Islet of Langerhans (tissue), 1 donor: ENCODE results near the gene MPP3.

ENCODE experiments used
- FAIRE-seq: peaks from one replicate; lab custom pipeline; 2011; peaks lifted over from hg19 to GRCh38; lab: Jason Lieb, UNC

Gene MPP3

DNA sequence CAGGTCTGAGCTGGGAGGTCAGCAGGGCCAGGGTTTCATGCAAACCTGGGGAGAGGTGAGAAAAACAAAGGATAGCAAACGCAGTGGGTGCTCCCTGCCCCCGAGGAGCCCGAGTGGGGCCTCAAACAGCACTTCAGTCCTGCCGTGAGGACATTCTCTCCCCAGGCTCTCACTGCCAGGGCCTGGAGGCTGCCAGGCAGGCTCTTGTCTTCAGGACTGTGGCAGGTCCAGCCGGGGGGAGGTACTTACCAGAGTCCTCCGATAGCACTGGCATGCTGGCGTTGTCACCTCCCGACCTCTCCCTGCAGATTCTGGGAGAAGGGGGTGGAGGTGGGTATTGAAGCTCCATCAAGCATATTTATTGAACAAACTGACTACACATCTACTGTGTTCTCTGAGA, 1.3 kb downstream of the MPP3 start:
- FAIRE-seq: no peak

DNA sequence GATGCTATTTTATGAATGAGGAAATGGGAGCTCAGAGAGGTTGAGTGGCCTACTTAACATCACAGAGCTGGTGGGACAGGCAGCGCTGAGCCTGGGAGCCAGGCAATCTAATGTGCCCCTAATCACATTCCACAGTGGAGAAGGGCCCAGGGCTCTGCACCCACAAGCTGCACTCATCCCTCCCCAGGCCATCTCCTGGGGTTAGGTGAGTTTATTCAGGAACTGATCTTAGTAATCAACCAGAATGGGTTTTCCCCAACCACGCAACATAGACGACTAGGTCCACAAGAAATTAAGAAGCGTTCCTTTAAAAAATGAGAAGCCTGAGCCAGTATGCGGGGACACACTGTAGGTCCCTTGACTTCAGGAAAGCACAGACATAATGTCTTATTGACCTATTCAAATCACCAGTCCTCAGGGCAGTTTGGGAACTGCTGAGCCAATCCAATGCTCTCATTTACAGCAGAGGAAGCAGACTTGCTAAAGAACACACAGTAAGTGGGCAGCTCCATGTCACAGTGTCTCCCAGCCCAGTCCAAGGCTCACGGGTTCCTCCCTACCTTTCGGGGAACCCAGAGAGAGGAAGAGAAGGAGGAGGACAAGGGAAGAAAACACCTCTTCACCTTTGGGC, 2.3 kb downstream of the MPP3 start:
- FAIRE-seq: no peak

DNA sequence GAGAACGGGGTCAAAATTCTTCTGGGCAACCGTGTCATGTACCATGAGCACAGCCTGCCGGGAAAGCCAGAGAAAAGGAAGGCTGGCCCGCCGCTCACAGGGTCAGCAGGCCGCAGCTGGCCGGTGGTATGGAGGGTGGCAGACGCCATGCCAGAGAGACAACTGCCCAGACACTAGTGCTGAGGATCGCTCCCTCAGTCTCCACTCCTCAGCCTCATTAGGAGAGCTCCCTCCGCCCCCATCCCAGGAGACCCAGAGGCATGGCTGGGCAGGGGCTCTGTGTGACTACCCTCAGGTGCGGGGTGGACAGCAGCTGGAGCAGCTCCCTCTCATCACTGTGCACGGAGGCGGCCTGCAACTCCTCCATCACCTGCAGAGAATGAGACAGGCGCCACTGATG, 3.2 kb downstream of the MPP3 start:
- no peak for FAIRE-seq

DNA sequence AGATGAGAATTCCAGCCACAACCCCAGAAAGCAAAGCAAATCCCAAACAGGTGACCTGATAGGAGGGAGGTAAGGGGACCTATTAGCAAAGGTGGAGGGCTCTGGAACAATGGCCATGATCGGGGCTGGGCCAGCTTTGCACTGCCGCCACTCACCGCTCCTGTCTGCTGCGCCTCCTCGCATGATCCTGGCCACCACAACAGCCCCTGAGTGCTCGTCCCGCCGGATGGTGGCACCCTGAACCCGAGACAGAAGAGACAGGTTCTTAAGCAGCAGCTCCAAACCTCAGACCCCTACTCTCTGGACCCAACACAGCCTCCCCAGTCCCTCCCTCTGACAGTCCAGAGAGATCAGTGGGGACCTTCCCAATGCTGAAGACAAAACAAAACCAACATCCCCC, 5.3 kb downstream of the MPP3 start:
- FAIRE-seq: no peak

DNA sequence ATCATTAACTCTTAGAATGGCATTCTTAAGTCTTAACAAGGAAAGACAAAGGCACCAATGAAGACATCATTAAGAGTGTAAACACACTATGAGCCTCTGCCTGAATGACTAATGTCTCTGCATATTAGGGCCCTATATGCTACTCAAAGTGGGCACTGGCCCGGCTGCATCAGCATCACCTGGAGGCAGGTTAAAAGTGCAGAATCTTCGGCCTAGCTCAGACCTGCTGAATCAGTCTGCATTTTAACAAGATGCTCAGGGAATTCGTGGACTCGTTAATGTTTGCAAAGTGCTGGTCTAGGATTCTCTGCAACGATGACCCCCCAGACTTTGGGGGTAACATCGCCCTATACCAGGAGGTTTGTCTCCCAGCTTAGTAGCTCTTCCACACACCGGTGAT, 6.7 kb downstream of the MPP3 start:
- no peak for FAIRE-seq

DNA sequence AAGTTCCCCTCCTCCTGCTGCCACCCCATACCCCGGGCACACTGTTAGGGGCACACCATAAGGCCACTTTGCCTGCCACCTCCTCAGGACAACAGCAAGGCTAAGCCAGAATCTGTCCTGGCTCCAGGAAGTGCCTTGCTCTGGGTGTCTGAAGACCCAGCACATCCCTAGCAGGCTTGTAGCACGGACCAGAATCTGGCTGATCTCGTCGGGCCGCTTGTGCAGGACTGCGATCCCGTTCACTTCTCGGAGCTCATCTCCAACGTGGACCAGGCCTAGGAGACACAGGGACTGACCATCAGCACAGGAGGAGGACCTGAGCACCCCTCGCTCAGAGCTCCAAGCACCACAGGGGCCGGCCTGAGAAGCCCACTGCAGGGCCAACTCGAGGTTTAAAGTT, 7.4 kb downstream of the MPP3 start:
- FAIRE-seq: no peak

DNA sequence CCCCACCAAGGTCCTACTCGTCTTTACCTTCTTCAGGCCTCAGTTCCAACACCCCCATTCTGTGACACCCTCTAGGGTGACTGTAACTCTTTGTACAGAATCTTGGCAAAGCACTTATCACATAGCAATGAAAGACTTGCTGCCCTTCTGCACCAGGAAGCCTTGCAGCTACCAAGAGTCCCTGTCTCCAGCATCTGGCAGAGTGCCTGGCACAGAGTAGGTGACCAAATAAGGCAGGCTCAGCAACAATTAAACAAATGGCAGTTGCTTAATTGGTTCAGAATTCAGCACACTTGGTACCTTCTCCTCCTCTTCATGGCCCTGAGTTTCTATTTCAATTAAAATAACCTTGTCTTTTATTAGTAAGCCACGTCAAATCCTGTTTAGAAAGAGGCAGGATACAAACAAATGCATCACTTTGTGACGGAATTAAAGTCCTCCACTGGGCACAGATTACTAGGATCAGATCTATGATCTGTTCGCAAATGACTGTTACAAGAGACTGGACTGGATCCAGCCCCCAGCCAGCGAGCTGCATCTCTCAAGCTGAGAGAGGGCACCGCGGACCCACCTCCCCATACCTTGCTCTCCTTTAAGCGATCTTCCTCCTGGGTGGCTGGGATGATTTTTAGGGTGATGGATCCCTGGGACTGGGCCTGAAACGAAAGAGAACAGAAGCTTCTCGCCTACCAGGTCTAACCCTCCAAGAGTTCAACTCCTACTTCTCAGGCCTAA, 9.4 kb downstream of the MPP3 start:
- FAIRE-seq: no peak

DNA sequence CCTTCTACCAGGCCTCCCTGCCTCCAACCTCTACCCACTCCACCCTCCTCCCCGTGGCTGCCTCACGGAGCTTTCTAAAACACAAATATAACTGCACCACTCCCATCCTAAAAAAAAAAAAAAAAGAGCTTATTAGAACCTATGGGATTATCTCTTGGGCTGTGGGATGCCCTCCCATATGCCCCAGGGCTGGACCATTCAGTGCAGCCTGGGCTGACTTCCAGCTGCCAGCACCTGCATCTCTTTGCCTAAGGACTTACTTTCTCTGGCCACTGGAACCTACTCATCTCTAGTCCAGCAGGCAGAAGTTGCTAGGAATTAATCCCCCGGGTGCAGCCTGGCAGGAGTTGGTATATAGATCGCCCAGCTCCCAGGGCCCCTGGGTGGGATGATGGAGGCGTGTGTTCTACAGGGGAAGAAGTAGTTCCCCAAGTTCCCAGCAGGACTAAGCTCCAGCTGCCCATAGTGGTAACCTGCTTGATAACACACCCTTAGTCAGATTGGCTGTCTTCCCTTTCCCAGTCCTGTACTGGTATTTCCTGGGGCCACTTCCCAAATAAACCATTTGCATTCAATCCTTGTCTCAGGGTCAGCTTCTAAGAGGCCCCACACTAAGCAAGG, 10.3 kb downstream of the MPP3 start:
- FAIRE-seq: no peak

DNA sequence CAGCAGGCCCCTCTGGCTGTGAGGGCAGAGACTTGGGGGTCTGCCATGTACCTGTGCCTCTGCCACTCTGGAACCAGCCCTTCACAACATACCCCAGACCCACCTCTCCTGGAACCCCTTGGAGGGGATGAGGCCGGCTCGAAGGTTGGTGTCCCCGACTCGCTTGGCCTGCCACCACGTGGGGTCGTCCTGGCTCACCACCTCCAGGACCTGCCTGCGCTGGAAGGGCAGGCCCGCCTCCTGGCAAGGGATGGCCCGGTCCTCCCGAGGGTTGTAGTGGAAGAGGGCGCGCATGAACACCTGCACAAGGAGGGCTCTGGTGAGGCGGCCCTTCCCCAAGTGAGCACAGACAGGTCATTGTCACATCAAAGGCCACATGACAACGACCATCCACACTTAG, 12.2 kb downstream of the MPP3 start:
- no peak for FAIRE-seq

DNA sequence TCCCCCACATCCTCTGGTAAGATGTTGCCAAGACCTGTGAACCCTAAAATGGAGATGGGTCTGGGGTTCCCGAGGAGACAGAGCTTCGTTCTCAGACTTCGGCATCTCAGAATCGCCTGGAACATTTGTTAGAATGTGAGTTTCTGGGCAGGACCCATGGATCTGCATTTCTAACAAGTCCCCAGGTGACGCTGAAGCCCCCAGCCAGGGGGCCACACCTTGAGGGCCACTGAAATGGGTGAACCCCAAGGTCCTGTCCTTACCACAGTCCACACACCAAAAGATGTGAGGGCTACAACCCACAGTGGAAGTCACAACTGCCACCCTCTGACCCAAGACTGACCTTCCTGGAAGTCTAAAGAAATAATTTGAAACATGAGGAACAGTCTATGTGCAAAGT, 14.0 kb downstream of the MPP3 start:
- no peak for FAIRE-seq

DNA sequence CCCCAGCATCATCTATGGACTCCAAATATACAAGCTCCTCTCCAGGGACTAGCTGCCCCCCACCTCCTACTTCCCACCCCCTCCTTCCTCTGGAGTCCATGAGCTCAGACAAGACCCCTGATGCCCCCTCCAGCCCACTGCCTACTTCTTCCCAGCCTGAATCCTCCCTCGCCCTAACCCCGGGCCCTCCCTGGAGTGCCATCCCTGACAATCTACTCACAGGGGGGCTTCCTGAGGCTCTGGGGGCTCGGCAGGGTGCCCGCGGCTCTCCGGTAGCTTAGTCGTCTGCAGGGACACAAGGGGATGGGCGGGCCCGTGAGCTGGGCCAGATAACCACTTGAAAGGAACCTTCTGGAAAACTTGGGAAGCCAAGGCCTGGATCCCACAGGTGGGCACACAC, 15.1 kb downstream of the MPP3 start:
- no peak for FAIRE-seq

DNA sequence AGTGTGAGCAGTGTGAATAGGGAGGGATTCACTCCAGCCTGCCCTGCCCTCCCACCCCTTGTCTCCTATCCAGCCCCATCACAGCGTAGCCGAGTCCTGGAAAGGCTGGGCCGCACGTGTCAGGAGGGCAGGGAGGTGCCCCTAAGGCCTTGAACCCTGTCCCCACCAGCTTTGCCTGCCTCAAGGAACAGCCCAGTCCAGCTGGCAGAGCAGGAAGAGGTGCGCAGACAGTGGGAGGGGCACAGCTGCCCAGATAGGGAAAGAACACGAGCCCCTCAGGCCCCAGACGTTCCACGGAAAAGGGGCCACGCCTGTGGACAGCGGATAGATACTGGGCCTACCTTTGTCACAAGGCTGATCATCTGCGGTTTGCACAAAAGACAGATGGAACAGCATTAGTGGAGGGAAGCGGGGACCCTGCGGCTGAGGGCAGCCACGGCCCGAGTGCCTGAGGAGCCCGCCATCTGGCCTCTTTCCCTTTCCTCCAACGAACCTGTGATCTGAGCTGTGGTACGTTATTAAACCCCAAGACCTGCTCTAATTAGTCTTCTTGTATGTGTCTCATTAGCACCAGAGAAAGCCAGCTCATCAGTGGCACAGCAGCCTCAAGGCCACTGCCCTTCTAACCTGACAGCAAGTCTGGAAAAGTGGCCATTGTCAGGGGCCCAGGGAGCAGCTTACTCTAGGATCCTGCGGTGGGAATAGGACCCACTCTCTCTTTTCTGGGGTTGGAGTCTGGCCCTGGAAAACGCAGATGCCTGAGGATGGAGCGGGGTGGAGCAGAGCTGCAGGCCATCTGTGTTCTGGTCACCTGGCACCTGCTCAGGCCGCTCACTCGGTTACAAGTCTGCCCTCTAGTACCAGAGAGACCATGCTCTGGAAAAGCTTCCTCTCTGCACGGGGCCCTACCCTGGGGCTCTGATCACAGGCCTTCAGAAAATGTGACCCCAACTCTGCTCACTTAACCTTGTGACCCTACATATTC, 16.3 kb downstream of the MPP3 start:
- no peak for FAIRE-seq

DNA sequence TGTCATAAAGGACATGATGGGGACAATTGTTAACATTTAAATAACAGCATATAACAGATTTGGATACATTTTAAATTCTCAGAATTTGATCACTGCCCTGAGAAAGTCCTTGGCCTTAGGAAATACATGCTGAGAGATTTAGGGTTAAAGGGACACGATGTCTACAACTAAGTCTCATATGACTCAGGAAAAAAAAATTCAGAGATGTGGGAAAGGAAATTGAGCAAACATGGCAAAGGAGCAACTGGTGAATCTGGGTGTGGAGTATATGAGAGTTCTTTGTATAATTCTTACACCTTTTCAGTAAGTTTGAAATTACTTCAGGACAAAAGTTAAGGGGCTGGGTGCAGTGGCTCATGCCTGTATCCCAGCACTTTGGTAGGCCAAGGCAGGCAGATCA, 18.2 kb downstream of the MPP3 start:
- FAIRE-seq: no peak

DNA sequence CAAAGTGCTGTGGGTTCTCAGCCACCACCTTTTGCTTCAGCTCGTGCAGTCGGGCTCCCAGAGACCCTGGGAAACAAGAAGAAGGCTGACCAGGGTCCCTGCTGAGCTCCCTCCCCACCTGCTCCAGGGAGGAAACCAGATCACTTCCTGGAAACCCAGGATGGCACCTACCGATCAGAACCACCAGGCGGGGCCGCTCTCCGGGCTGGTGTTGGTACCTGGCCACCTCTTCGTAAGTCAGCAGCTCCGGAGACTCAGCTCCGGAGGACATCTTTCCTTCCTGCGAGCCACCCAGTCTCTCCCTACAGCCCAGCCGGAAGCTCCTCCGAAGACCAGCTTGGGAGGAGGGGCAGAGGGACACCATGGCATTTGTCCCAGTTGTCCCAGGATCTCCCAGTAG, 18.9 kb downstream of the MPP3 start:
- FAIRE-seq: no peak

DNA sequence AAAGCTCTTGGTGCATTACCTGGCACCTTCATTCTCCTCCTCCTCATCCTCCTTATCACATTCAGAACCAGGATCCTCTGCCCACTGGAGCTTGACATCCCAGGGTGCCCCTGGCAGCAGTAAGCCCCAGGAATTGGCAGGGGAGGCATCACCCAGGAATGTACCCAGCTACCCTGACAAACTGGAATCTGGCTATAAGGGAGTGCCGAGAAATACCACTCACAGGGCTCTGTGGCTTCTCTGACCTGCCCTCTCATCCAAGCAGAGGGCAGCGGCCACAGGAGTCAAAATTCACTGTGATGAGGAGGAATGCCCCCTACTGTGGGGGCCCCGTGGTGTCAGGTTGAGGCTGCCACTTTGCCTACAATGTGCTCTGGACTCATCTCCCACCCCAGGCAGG, 19.6 kb downstream of the MPP3 start:
- FAIRE-seq: no peak

DNA sequence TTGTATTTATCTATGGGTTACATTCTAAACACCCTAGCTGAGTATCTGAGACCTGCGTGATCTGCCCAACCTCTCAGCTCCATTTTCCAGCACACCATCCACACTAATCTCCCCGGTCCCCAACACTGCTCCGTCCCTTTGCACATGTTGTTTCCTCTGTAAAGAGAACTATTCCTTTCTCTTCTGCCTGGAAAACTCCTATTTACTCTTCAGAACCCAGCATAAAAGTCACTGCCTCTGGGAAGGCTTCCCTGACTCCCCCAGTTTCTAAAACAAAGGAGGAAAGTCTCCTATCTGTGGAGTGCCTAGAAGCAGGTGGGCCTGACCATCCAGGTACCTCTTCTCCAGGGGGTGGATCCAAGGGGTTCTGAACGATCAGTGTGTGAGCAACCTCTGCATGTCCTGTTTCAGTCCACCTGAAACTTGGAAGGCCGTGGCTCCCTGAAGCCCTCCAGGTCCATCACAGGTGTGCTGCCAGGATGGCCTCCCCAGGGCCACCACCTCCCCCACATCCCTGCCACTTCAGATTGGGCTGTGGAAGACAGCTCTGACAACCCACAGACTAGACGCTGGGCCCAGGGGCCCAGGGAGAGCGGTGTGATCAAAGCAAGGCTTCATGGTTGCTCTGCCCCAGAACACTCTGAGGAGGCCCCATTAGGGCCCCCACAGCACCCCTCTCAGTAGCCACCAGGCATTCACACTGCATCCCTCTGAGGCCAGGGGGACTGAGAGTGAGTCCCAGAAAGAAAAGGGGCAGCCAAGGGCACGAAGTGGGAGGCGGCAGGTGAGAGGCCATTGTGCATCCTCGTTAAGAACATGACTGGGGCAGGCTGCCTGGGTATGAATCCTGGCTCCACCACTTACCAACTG, 20.3 kb downstream of the MPP3 start:
- FAIRE-seq: no peak

DNA sequence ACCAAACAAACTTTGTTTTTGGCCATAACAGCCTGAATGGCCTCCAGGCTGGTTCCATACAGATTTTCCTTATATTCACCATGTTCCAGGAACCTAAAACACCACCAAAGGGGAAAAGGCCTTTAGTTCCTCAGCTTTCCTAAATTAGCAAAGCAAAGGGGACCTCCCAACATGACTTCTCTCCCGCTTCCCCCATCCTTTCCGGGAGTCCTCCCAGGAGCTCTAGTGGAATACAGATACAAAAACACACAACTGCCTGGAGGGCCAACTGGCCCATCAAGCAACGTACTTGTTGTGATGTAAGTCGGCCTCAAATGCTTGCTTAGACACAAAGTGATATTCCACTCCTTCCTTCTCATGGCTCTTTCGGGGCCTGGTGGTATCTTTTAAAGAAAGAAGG, 22.1 kb downstream of the MPP3 start:
- no peak for FAIRE-seq

DNA sequence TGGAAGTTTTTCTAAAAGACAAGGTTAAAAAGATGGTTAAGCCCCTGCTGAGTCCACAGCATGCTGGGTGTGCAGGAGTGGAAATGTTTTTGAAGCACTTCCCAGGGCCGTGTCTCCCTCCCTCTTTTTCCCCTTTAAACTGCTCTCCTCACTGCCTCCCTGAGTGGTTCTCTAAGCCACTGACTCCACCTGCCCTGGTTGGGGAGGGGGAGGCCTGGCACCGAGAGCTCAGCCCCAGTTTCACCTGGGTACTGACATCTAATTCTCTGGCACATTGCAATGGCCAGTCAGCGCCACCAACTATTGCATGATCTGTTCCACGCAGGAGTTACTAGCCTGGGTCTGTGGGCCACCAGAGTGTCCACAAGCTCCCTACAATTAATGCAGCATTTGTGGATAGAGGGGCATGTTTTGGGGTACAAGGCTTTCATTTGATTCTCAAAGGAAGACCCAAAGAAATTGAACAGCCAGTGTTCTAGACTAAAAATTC, 22.7 kb downstream of the MPP3 start:
- FAIRE-seq: no peak

DNA sequence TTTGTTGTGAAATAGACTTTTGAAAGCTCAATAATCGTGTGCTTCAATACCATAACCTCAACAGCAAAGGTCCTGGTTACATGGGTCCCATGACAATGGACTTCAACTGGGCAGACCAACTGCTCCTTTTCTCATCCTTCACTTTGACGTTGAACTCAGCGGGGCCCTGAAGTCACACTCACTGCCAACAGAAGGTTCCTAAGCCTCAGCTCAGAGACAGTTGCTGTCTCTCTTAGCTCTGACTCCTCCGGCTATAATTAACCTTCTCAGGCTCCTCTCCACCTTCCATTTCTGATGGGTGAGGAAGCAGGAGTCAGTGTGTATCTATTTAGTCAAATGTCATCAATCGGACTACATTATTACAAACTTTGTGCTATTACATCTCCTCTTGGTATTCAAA, 23.8 kb downstream of the MPP3 start:
- FAIRE-seq: no peak

DNA sequence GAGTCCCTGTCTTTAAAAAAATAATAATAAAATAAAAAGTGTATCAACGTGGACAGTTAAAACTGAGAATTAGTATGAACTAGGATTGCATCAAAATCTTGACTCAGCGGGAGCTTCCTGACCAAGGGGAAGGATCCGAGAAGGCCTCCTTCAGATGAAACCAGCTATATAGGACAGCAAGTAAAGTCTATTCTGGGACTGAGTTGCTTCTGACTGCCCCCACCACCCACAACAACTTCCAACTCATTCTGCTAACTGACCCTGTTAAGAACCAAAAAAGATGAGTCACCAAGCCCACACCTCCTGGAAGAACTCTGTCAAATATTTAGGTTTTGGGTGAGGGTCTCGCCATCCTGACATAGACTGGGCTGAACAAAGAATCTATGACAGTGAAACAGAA, 24.9 kb downstream of the MPP3 start:
- FAIRE-seq: no peak

DNA sequence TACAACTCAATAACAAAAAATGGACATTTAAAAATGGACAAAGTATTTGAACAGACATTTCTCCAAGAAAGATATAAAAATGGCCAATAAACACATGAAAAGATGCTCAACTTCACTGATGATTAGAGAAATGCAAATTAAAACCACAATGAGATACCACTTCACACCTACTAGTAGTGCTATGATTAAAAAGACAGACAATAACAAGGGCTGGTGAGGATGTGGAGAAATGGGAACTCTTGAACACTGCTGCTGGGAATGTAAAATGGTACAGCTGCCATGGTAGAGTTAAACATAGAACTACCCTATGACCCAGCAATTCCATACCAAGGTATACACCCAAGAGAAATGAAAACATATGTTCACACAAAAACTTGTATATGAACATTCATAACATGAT, 27.8 kb downstream of the MPP3 start:
- no peak for FAIRE-seq

DNA sequence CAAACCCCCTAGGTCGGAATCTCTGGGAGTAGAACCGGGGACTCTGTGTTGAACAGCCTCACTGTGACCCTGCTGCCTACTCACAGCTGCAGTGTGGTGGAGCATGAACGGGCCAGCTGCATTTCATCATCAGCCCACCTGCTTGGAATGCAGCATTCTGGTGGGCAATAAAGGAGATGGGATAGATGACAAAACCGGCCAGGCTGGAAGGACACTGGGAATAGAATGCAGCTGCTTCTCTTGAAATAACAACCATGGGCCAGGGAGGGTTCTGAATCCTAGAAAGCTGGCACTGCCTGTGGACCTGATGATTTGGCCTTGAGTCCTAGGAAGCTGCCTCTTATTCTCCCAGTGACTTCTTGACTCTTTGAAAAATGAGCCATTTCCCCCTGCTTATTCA, 29.2 kb downstream of the MPP3 start:
- FAIRE-seq: no peak
